Mesenchymal stem cell (in vitro differentiated cells and primary cell): Measurements from ENCODE around the gene SPDYA.
A peak's percentile ranks its signal among the peaks of the same experiment; 100 is the strongest.

Experiments
- DNase-seq: peaks from one replicate; pipeline ENCODE4 v3.0.0-alpha.2; 2013
- H2AFZ ChIP-seq: one replicate; pipeline ENCODE4 v1.6.1; 2013; ENCODE audit warnings: low read depth, mild to moderate bottlenecking, control low read depth, inconsistent platforms, low read length, moderate library complexity
- H2AK5ac ChIP-seq: 2 replicates; pipeline ENCODE4 v1.6.1; 2013; ENCODE audit warnings: low read length, moderate library complexity, mild to moderate bottlenecking, inconsistent platforms; ENCODE audit not compliant: severe bottlenecking
- H2BK120ac ChIP-seq: one replicate; pipeline ENCODE4 v1.6.1; 2013; ENCODE audit warnings: low read depth, mild to moderate bottlenecking, inconsistent platforms, low read length, moderate library complexity
- H2BK12ac ChIP-seq, 2 experiments: one replicate each; pipeline ENCODE4 v1.6.1; 2013; ENCODE audit warnings: inconsistent platforms in 2 of 2, low read length in 2 of 2, mild to moderate bottlenecking in 2 of 2, moderate library complexity in 2 of 2, control low read depth in 1 of 2
- H2BK15ac ChIP-seq: one replicate; pipeline ENCODE4 v1.6.1; 2013; ENCODE audit warnings: mild to moderate bottlenecking, low read depth, inconsistent platforms; ENCODE audit not compliant: poor library complexity, severe bottlenecking
- H2BK5ac ChIP-seq: 2 replicates; pipeline ENCODE4 v1.6.1; 2013; ENCODE audit warnings: low read depth, mild to moderate bottlenecking, low read length, control low read depth, inconsistent platforms; ENCODE audit not compliant: poor library complexity, severe bottlenecking
- H3K14ac ChIP-seq, 2 experiments: one replicate each; pipeline ENCODE4 v1.6.1; 2013; ENCODE audit warnings: inconsistent platforms in 2 of 2, low read length in 2 of 2, control low read depth in 1 of 2, mild to moderate bottlenecking in 1 of 2, moderate library complexity in 1 of 2
- H3K18ac ChIP-seq, 2 experiments: one replicate each; pipeline ENCODE4 v1.6.1; 2013; ENCODE audit warnings: inconsistent platforms in 2 of 2, low read length in 2 of 2, control low read depth in 1 of 2, low read depth in 1 of 2, mild to moderate bottlenecking in 1 of 2
- H3K23ac ChIP-seq, 2 experiments: one replicate each; pipeline ENCODE4 v1.6.1; 2013; ENCODE audit warnings: inconsistent platforms in 2 of 2, low read length in 2 of 2, mild to moderate bottlenecking in 2 of 2, moderate library complexity in 2 of 2, control low read depth in 1 of 2
- H3K27ac ChIP-seq: 2 replicates; pipeline ENCODE4 v1.5.1; 2013; ENCODE audit warnings: mild to moderate bottlenecking, moderate library complexity, low read length, control low read depth, inconsistent platforms; ENCODE audit not compliant: poor library complexity, severe bottlenecking
- H3K27me3 ChIP-seq, 2 experiments: 2 replicates each; pipeline versions ENCODE4 v1.6.1 to v1.7.0; 2013; ENCODE audit warnings: low read length in 2 of 2, mild to moderate bottlenecking in 2 of 2, moderate library complexity in 2 of 2, control low read depth in 1 of 2, inconsistent platforms in 1 of 2; ENCODE audit not compliant: control insufficient read depth in 1 of 2, insufficient read depth in 1 of 2
- H3K36me3 ChIP-seq, 2 experiments: 2 replicates each; pipeline versions ENCODE4 v1.6.1 to v1.7.0; 2013; ENCODE audit warnings: low read length in 2 of 2, control low read depth in 1 of 2, inconsistent platforms in 1 of 2, low read depth in 1 of 2, mild to moderate bottlenecking in 1 of 2; ENCODE audit not compliant: insufficient read depth in 2 of 2, control insufficient read depth in 1 of 2
- H3K4ac ChIP-seq, 2 experiments: one replicate each; pipeline ENCODE4 v1.6.1; 2013; ENCODE audit warnings: inconsistent platforms in 2 of 2, low read length in 2 of 2, mild to moderate bottlenecking in 2 of 2, moderate library complexity in 2 of 2, control low read depth in 1 of 2, low read depth in 1 of 2
- H3K4me1 ChIP-seq: 2 replicates; pipeline ENCODE4 v1.6.1; 2013; ENCODE audit warnings: low read depth, low read length, control low read depth; ENCODE audit not compliant: control insufficient read depth, insufficient read depth
- H3K4me2 ChIP-seq: 2 replicates; pipeline ENCODE4 v1.6.1; 2013; ENCODE audit warnings: low read length, mild to moderate bottlenecking, inconsistent platforms; ENCODE audit not compliant: poor library complexity, severe bottlenecking
- H3K4me3 ChIP-seq, 2 experiments: 2 replicates each; pipeline versions ENCODE4 v1.5.1 to v1.7.0; 2013; ENCODE audit warnings: low read length in 2 of 2, mild to moderate bottlenecking in 2 of 2, control low read depth in 1 of 2, low read depth in 1 of 2; ENCODE audit not compliant: insufficient read depth in 1 of 2
- H3K79me1 ChIP-seq: replicated peaks from 2 replicates; pipeline ENCODE4 v1.6.1; 2013; ENCODE audit warnings: mild to moderate bottlenecking, control low read depth, low read length, inconsistent platforms; ENCODE audit not compliant: poor library complexity, severe bottlenecking
- H3K9ac ChIP-seq: 2 replicates; pipeline ENCODE4 v1.7.0; 2013; ENCODE audit warnings: mild to moderate bottlenecking, low read length, moderate library complexity
- H3K9me3 ChIP-seq: 2 replicates; pipeline ENCODE4 v1.7.0; 2013; ENCODE audit warnings: mild to moderate bottlenecking, low read length; ENCODE audit not compliant: control insufficient read depth
- H4K8ac ChIP-seq: one replicate; pipeline ENCODE4 v1.6.1; 2013; ENCODE audit warnings: inconsistent platforms, mild to moderate bottlenecking, low read length, moderate library complexity
- H4K91ac ChIP-seq: one replicate; pipeline ENCODE4 v1.6.1; 2013; ENCODE audit warnings: mild to moderate bottlenecking, low read length, inconsistent platforms
- WGBS: methylation state at CpG from one replicate; pipeline ENCODE4 v1.1.7; 2013; ENCODE audit warnings: mixed read lengths; 5-methylcytosine and 5-hydroxymethylcytosine counted together

Gene SPDYA

GRCh38 chr2:28855193-28855592 lies 44.6 kb downstream of the SPDYA start:
- Histone ChIP-seq H2AK5ac (no peak overlapping the region), H2AFZ (no peak overlapping the region), H3K23ac (no peak overlapping the region), H3K9me3 (no peaks in the 10 kb centered on the region), H3K9ac (no peak overlapping the region), H2BK12ac (no peak overlapping the region), H3K4ac (no peak overlapping the region), H3K4me2 (no peak overlapping the region), H4K91ac (no peak overlapping the region), H4K8ac (no peak overlapping the region), H3K27ac (no peak overlapping the region), H3K79me1 (peaks cover 12% of the 10 kb centered on the region), H3K4me3 (no peak overlapping the region), H2BK15ac (no peak overlapping the region), H2BK120ac (no peak overlapping the region), H2BK5ac (no peak overlapping the region), H3K18ac (no peak overlapping the region), H3K14ac (no peak overlapping the region), H3K36me3 (peaks cover 4 to 41% of the 10 kb centered on the region in 2 experiments), H3K27me3 (no peaks in the 10 kb centered on the region), H3K4me1 (no peaks in the 10 kb centered on the region)
- 94% methylated on average over 1 of the region's 1 CpG for WGBS
- peak; percentile 21 for DNase-seq

- no peaks in the 10 kb centered on the region for H3K27me3 ChIP-seq
- H2AFZ ChIP-seq = no peak overlapping the region
- H2BK5ac ChIP-seq = no peak overlapping the region
- peaks cover 12% of the 10 kb centered on the region for H3K79me1 ChIP-seq
- no peak overlapping the region for H2BK120ac ChIP-seq
- H3K23ac ChIP-seq = no peak overlapping the region
- no peak overlapping the region for H3K4me3 ChIP-seq
- no peak for DNase-seq
- H3K4ac ChIP-seq = no peak overlapping the region
- H4K91ac ChIP-seq = no peak overlapping the region
- H2BK15ac ChIP-seq = no peak overlapping the region
- no peak overlapping the region for H3K4me2 ChIP-seq
- H4K8ac ChIP-seq = no peak overlapping the region
- peaks cover 4 to 41% of the 10 kb centered on the region in 2 experiments for H3K36me3 ChIP-seq
- H2BK12ac ChIP-seq = no peak overlapping the region
- H3K9ac ChIP-seq = no peak overlapping the region
- no peak overlapping the region for H3K18ac ChIP-seq
- no peaks in the 10 kb centered on the region for H3K4me1 ChIP-seq
- H3K9me3 ChIP-seq = no peaks in the 10 kb centered on the region
- no peak overlapping the region for H2AK5ac ChIP-seq
- no peak overlapping the region for H3K14ac ChIP-seq
- H3K27ac ChIP-seq = no peak overlapping the region
Observed at GRCh38 chr2:28855977-28856376, 45.3 kb downstream of the SPDYA start.

GRCh38 chr2:28868611-28869010 lies 58.0 kb downstream of the SPDYA start:
- Histone ChIP-seq H3K4me2 (peak overlapping the region; percentile 29), H2BK12ac (no peak overlapping the region), H2BK5ac (no peak overlapping the region), H3K27ac (no peak overlapping the region), H3K23ac (no peak overlapping the region), H4K91ac (no peak overlapping the region), H3K79me1 (peaks cover 19% of the 10 kb centered on the region), H3K9ac (peak overlapping the region; percentile 97), H3K9me3 (no peaks in the 10 kb centered on the region), H2AFZ (no peak overlapping the region), H2BK120ac (no peak overlapping the region), H3K4me3 (peak overlapping the region in 1 of 2 experiments; percentile 97), H2AK5ac (no peak overlapping the region), H3K4me1 (peaks cover 8% of the 10 kb centered on the region), H3K4ac (no peak overlapping the region), H3K36me3 (peaks cover 0 to 12% of the 10 kb centered on the region in 2 experiments), H4K8ac (no peak overlapping the region), H3K18ac (no peak overlapping the region), H3K27me3 (no peaks in the 10 kb centered on the region), H2BK15ac (no peak overlapping the region), H3K14ac (no peak overlapping the region)
- WGBS = 88% methylated on average over 12 of the region's 12 CpGs
- DNase-seq = no peak

- 2% methylated on average over 29 of the region's 29 CpGs for WGBS
- H2BK12ac ChIP-seq = no peak overlapping the region
Observed at GRCh38 chr2:28869494-28870145, 59.0 kb downstream of the SPDYA start.

More at GRCh38 chr2:28869494-28870145, 59.0 kb downstream of the SPDYA start:
- Histone ChIP-seq H2AFZ (peak overlapping the region; percentile 57), H3K4me3 (peak overlapping the region; percentile 84 to 97), H3K9ac (peak overlapping the region; percentile 97), H3K27ac (peak overlapping the region; percentile 22), H4K91ac (no peak overlapping the region), H3K4me1 (peaks cover 8% of the 10 kb centered on the region), H3K27me3 (no peaks in the 10 kb centered on the region), H2BK5ac (no peak overlapping the region), H3K23ac (no peak overlapping the region), H2AK5ac (no peak overlapping the region), H2BK15ac (no peak overlapping the region), H3K18ac (peak overlapping the region in 1 of 2 experiments; percentile 51), H3K9me3 (no peaks in the 10 kb centered on the region), H4K8ac (peak overlapping the region; percentile 89), H3K36me3 (peaks cover 0 to 5% of the 10 kb centered on the region in 2 experiments), H3K4ac (peak overlapping the region in 1 of 2 experiments; percentile 41), H3K14ac (no peak overlapping the region), H2BK120ac (no peak overlapping the region), H3K4me2 (peak overlapping the region; percentile 67), H3K79me1 (peaks cover 18% of the 10 kb centered on the region)
- no peak for DNase-seq
